Muscle layer of colon (tissue), 2 donors: Measurements from ENCODE around the gene RTN4R.

Source experiments
- H3K27ac ChIP-seq: one replicate; pipeline ENCODE4 v1.7.0; 2013; ENCODE audit warnings: low read depth, mild to moderate bottlenecking, low read length, moderate library complexity
- H3K27me3 ChIP-seq, 2 donors: one replicate each; pipeline ENCODE4 v1.7.0; 2013; ENCODE audit warnings: low read length in 2 of 2, mild to moderate bottlenecking in 2 of 2; ENCODE audit not compliant: insufficient read depth in 2 of 2, control insufficient read depth in 1 of 2
- H3K36me3 ChIP-seq: one replicate; pipeline ENCODE4 v1.7.0; 2013; ENCODE audit warnings: mild to moderate bottlenecking, low read length; ENCODE audit not compliant: insufficient read depth
- H3K4me1 ChIP-seq: one replicate; pipeline ENCODE4 v1.7.0; 2013; ENCODE audit warnings: mild to moderate bottlenecking, low read length; ENCODE audit not compliant: insufficient read depth
- H3K4me3 ChIP-seq, 2 donors: one replicate each; pipeline ENCODE4 v1.7.0; 2013; ENCODE audit warnings: low read length in 2 of 2, low read depth in 1 of 2, mild to moderate bottlenecking in 1 of 2, moderate library complexity in 1 of 2
- H3K9ac ChIP-seq: one replicate; pipeline ENCODE4 v1.7.0; 2013; ENCODE audit warnings: low read length
- H3K9me3 ChIP-seq: one replicate; pipeline ENCODE4 v1.7.0; 2013; ENCODE audit warnings: mild to moderate bottlenecking, low read length
- donor health status: abdominal sarcoma.
- donor health status: Adenocarcinoma of cecum.

The RTN4R gene

DNA sequence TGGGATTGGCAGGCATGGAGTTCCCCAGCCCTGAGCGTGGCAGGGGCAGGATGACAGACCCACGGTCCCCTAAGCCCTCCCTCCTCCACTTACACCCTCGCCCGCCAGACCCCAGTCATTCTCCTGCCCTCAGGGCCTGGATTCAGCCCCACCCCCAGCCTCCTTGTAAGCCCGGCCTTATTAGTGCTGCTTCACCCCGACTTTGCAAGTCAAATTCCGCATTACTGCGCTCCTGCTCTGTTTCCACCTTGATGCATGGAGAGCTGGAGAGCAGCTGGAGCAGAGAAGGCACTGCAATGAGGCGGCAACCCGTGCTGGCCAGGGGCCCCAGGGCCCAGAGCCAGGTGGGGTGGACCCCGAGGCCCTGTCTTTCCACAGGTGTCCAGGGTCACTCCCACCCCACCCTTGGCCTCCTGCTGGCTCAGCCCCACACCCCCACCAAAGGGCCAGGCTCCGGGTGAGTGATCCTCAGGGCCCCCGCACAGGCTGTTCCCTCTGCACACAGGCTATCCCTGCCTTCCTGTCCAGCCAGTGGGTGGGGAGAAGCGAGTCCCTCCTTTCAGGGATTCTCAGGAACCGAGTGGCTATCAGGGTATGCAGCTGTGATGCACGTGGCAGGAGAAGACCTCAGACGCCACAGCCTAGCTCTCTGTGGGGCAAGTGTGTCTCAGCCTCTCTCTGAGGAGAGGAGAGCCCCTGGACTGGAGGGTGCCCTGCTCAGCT, 36.4 kb downstream of the RTN4R start:
- Histone ChIP-seq H3K36me3 (no peaks in the 10 kb centered on the region), H3K4me1 (no peaks in the 10 kb centered on the region), H3K4me3 (no peak overlapping the region), H3K27me3 (no peaks in the 10 kb centered on the region), H3K9me3 (no peaks in the 10 kb centered on the region), H3K9ac (no peak overlapping the region), H3K27ac (no peak overlapping the region)

DNA sequence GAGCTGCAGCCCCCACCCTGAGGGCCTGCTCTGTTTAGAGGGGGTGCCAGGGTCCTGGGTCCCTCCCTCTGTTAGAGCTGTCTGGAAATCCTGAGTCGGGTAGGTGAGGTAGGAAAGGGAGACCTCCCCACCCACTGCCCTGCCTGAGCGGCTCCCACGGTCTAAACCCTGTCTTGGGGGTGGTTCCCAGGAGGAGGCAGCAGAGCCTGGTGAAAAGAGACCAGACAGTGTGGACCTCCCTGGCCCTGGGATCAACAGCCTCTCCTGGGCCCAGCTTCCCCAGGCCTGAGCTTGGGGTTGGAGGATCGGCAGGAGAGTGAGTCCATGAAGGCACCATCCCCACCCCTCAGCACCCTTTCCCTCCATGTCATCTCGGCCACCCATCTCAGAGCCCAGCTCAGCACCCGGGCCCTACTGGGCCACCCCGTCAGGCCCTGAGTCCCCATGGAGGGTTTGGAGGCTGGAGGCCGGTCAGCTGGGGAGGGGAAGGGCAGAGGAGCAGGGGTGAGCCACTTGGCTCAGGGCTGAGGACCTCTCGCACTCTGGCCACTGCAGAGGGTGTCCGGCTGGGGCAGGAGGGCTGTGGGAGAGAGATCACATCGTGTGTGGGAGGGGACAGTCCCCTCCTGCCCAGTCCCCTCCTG, 37.2 kb downstream of the RTN4R start:
- H3K9me3 ChIP-seq, result no peaks in the 10 kb centered on the region
- H3K4me3 ChIP-seq, result no peak overlapping the region
- no peaks in the 10 kb centered on the region for H3K27me3 ChIP-seq
- H3K9ac ChIP-seq, result no peak overlapping the region
- H3K27ac ChIP-seq, result no peak overlapping the region
- no peaks in the 10 kb centered on the region for H3K36me3 ChIP-seq
- H3K4me1 ChIP-seq, result no peaks in the 10 kb centered on the region

DNA sequence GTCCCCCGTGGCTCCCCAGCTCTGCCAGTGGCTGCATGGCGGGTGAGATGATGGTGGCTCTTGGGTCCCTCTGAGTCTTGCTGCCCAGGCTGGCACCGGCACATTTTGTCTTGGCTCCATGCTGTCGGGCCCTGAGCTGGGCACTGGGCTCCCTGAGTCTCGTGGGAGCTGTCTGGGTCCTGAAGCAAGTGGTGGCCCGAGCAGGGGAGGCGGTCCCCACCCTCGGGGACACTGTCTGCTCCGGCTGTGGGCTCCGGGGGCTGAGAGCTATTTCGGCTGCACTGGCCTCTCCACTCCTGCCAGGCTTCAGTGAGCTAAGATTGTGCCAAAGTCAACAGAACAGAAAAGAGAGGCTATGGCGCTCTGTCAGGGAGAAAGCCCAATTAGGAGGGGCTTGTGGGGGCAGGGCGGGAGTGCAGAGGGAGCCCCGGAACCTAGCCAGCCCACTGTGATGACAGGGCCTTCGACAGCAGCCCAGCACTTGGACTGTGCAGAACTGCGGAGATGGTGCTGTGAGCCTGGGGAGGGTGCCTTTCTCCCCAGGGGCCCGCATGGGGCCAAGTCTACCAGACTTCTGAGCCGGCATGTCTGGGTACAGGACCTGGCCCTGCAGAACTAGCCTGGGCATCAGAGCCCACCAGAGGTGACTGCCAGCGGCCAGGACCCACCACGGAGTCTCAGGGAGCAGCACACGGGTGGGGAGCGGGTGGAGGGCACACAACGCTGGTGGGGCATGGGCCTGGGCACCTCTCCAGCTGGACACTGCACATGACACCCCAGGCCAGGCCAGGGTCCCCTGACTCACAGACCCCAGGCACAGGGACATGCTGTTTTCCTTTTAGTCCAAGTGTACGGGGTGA, 38.0 kb downstream of the RTN4R start:
- Histone ChIP-seq H3K27me3 (no peaks in the 10 kb centered on the region), H3K4me3 (no peak overlapping the region), H3K4me1 (no peaks in the 10 kb centered on the region), H3K27ac (no peak overlapping the region), H3K9ac (no peak overlapping the region), H3K36me3 (no peaks in the 10 kb centered on the region), H3K9me3 (no peaks in the 10 kb centered on the region)

DNA sequence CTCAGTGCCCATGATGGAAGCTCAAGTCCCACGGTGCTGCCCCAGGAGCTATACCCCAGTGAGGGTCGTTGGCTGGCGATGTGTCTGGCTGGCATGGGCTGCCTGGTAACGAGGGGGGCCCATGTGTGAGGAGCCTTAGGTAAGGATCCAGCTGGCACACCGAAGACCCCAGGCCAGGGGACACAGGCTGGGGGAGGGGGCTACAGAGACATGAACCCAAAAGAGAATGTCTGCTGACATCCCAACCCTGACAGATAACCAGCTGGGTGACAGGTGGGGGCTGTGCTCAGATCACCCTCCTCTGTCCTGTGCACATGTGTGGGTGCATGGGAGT, 39.2 kb downstream of the RTN4R start:
- H3K4me3 ChIP-seq, result no peak overlapping the region
- H3K9ac ChIP-seq, result no peak overlapping the region
- no peaks in the 10 kb centered on the region for H3K27me3 ChIP-seq
- no peak overlapping the region for H3K27ac ChIP-seq
- no peaks in the 10 kb centered on the region for H3K4me1 ChIP-seq
- H3K36me3 ChIP-seq, result no peaks in the 10 kb centered on the region
- H3K9me3 ChIP-seq, result no peaks in the 10 kb centered on the region

DNA sequence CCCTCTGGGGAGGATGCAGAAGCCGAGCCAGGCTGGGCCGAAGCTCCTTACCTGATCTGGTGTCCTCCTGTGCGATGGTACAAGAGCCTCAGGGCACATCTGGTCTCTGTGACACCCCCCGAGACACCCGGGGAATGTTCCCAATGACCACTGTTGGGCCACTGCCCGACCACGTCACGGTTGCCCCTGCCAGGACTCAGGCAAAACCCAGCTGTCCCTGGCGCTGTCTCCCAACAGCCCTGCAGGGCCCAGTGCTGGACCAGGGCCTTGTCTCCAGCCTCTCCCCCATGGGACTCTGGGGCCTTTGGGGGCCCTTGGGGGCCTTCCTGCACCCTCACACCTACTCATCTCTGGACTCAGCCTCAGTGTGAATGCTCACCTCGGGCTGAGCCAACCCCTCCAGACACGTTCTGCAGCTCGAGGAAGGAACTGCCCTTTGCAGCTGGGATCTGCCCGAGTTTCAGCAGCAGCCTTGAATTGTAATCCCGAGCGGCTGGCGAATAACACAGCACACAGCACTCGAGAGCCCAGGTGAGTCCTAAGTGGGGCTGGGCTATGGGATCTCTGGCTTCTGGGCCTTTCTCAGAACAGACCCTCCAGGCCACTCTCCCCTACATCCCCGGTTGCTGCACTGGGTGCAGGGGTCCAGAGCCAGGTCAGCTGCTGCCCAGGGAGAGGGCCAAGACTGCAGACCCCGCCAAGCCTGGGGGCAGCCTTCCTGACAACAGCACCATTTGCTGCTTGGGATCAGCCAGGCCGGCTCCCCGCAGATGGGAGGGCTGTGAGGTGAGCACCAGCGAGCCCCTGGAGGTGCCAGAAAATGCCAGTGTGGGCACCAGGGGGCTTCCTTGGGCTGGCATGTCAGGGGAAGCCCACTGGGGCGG, 39.8 kb downstream of the RTN4R start:
- H3K36me3 ChIP-seq, result no peaks in the 10 kb centered on the region
- no peaks in the 10 kb centered on the region for H3K4me1 ChIP-seq
- H3K9me3 ChIP-seq, result no peaks in the 10 kb centered on the region
- H3K27me3 ChIP-seq, result no peaks in the 10 kb centered on the region
- no peak overlapping the region for H3K4me3 ChIP-seq
- H3K9ac ChIP-seq, result no peak overlapping the region
- H3K27ac ChIP-seq, result no peak overlapping the region

DNA sequence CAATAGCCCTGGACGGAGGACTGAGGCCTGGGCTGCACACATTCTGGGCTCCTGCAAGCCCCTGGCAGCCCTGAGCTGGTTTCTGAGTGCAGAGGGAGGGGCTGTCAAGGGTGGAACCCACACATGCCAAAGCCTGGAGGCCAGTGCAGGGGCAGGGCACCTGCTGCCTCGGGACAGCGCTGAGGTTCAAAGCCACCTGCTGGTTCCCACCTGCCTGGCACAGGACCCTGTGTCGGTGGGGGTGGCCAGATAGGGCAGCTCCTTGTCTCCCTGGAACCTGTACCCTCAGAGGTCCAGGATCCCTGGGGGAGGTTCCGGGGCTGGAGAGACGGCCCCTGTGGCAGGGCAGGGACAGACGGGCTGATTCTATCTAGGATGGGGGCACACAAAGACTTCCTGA, 40.8 kb downstream of the RTN4R start:
- Histone ChIP-seq H3K4me1 (no peaks in the 10 kb centered on the region), H3K4me3 (no peak overlapping the region)

DNA sequence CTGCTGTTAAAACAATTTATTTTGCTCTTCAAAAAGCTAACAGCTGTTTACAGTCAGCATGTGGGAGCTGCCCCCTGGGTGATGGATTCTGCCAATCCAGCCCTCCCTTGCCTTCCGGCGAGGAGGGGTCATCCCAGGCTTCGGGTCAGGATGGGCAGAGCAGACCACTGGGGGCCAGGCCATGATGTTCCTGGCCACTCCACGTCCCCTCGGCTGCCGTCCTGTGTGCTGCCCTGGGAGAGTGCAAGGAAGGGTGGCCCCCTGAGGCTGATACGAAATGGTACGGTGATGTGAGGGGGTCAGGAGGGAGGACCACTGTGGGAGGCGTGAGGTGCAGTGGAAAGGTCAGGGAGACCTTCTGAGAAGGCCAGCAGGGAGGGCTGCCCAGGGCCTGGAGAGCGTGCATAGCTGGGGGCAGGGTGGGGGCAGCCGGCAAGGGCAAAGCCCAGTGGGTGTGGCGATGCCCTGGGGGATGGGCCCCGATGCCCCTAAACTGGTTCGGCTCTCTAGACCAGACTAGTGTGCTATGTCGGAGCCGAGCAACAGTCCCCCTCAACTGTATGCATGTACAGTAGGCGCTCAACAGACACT, 41.3 kb downstream of the RTN4R start:
- H3K36me3 ChIP-seq, result no peaks in the 10 kb centered on the region
- no peaks in the 10 kb centered on the region for H3K27me3 ChIP-seq
- H3K9me3 ChIP-seq, result no peaks in the 10 kb centered on the region
- H3K27ac ChIP-seq, result no peak overlapping the region
- H3K9ac ChIP-seq, result no peak overlapping the region
- no peak overlapping the region for H3K4me3 ChIP-seq
- H3K4me1 ChIP-seq, result no peaks in the 10 kb centered on the region

More for the DNA sequence above, 40.8 kb downstream of the RTN4R start:
- H3K27me3 ChIP-seq, result no peaks in the 10 kb centered on the region
- H3K36me3 ChIP-seq, result no peaks in the 10 kb centered on the region
- H3K9ac ChIP-seq, result no peak overlapping the region
- H3K9me3 ChIP-seq, result no peaks in the 10 kb centered on the region
- H3K27ac ChIP-seq, result no peak overlapping the region

DNA sequence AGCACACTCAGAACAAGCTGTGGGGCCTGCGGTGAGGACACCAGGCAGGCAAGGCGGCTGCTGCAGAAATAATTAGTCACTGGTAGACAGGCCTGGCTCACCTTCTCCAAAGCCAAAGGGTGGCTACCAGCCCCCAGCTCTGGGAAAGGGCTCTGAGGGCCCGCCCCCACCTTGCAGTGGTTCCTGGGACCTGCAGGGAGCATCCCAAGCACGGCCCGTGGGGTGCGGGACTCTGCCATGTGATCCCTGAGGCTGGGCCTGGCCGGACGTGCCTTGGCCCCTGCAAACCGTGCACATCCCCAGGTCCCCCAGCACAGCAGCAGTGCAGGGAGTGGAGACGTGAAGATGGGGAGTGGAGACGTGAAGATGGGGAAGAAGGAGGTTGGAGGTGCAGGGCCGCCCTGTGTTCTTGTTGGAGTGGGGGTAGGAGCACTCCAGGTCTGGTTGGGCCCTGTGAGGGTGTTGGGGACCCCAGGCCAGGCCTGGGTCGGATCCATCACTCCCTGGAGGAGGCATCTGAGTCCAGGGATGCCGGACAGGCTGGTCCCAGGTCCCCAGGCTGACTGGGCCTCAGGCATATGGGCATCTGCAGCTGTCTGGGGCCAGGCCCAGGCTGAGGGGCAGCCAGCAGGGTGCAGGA, 41.9 kb downstream of the RTN4R start:
- Histone ChIP-seq H3K9ac (no peak overlapping the region), H3K27ac (no peak overlapping the region), H3K4me1 (no peaks in the 10 kb centered on the region), H3K4me3 (no peak overlapping the region), H3K27me3 (no peaks in the 10 kb centered on the region), H3K9me3 (no peaks in the 10 kb centered on the region), H3K36me3 (no peaks in the 10 kb centered on the region)

DNA sequence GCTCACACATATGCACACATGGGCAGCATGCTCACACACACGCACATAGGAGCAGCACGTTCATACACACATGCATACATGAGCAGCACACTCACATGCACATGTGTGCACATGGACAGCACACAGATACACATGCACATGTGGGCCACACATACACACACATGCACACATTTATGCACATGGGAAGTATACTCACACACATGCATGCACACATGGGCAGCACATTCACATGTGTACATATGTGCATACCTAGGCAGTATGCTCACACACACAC, 42.5 kb downstream of the RTN4R start:
- no peak overlapping the region for H3K4me3 ChIP-seq

DNA sequence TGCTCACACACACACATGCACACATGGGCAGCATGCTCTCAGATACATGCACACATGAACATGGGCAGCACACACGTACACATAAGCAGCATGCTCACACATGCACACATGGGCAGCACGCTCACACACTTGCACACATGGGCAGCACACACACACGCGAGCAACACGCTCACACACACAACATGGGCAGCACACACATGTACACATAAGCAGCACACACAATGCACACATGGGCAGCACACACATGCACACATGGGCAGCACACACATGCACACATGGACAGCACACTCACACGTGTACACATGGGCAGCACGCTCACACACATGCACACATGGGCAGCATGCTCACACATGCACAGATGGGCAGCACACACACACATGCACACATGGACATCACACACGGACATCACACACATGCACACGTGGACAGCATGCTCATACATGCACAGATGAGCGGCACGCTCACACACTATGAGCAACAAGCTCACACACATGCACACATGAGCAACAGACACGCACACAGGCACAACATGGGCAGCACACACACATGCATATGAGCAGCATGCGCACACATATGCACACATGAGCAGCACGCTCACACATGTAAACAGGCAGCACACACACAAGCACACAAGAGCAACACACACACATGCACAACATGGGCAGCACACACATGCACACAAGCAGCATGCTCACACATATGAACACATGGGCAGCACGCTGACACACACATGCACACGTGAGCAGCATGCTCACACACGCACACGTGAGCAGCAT, 43.0 kb downstream of the RTN4R start:
- no peaks in the 10 kb centered on the region for H3K27me3 ChIP-seq
- H3K9ac ChIP-seq, result no peak overlapping the region
- H3K4me1 ChIP-seq, result no peaks in the 10 kb centered on the region
- no peaks in the 10 kb centered on the region for H3K9me3 ChIP-seq
- no peaks in the 10 kb centered on the region for H3K36me3 ChIP-seq
- no peak overlapping the region for H3K4me3 ChIP-seq
- H3K27ac ChIP-seq, result no peak overlapping the region

More for the DNA sequence above, 42.5 kb downstream of the RTN4R start:
- Histone ChIP-seq H3K9me3 (no peaks in the 10 kb centered on the region), H3K27ac (no peak overlapping the region), H3K4me1 (no peaks in the 10 kb centered on the region), H3K27me3 (no peaks in the 10 kb centered on the region), H3K9ac (no peak overlapping the region), H3K36me3 (no peaks in the 10 kb centered on the region)
